LNCaP clone FGC (cell line): ENCODE measurements around the gene TNXB.
"Not testable (repeated sequence)": the region's sequence is repeated elsewhere in the genome, so short reads cannot be mapped to it uniquely, and the experiment has no call there.

Source experiments
- DNase-seq: peaks from one replicate; pipeline ENCODE4 v3.0.0-alpha.2; 2011; ENCODE audit warnings: low read depth
- H3K4me3 ChIP-seq: 2 replicates; pipeline ENCODE4 v1.5.1; 2011; ENCODE audit warnings: mild to moderate bottlenecking, low read depth, low read length, control low read depth
- TF ChIP-seq, protein P1 (sequence below): IDR thresholded peaks from 2 replicates; pipeline ENCODE4 v1.5.1; 2012; ENCODE audit warnings: mild to moderate bottlenecking; ENCODE audit not compliant: control insufficient read depth, insufficient read depth; ENCODE audit errors: extremely low read depth

TNXB gene

DNA sequence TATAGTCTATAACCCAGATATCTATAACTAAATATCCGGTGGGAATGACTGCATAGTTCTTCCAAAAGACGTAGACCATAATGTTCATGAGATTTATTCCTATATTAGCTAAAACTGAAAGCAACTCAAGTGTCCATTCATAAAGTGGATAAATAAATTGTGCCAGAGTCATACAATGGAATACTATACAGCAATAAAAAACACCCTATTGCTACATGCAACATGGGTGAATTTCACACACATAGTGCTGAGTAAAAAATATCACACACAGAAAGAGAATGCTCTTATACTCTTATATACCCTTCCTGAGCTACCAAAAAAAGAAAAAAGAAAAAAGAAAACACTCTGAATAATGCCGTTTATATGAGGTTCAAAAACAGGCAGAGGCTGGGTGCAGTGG is 6.9 kb downstream of the TNXB start:
- no peak for DNase-seq
- TF ChIP-seq, protein P1, sequence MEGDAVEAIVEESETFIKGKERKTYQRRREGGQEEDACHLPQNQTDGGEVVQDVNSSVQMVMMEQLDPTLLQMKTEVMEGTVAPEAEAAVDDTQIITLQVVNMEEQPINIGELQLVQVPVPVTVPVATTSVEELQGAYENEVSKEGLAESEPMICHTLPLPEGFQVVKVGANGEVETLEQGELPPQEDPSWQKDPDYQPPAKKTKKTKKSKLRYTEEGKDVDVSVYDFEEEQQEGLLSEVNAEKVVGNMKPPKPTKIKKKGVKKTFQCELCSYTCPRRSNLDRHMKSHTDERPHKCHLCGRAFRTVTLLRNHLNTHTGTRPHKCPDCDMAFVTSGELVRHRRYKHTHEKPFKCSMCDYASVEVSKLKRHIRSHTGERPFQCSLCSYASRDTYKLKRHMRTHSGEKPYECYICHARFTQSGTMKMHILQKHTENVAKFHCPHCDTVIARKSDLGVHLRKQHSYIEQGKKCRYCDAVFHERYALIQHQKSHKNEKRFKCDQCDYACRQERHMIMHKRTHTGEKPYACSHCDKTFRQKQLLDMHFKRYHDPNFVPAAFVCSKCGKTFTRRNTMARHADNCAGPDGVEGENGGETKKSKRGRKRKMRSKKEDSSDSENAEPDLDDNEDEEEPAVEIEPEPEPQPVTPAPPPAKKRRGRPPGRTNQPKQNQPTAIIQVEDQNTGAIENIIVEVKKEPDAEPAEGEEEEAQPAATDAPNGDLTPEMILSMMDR = no peak
- H3K4me3 ChIP-seq = no peak overlapping the region

DNA sequence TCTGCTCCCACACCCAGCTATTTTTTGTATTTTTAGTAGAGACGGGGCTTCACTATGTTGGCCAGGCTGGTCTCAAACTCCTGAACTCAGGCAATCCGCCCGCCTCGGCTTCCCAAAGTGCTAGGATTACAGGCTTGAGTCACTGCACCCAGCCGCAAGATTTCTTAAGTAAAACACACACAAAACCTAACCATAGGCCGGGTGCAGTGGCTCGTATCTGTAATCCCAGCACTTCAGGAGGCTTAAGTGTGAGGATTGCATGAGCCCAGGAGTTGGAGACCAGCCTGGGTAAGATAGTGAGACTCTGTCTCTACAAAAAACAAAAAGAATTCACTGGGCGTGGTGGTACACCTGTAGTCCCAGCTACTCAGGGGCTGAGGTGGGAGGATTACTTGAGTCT is 8.9 kb downstream of the TNXB start:
- not testable (repeated sequence) for DNase-seq, H3K4me3 ChIP-seq

DNA sequence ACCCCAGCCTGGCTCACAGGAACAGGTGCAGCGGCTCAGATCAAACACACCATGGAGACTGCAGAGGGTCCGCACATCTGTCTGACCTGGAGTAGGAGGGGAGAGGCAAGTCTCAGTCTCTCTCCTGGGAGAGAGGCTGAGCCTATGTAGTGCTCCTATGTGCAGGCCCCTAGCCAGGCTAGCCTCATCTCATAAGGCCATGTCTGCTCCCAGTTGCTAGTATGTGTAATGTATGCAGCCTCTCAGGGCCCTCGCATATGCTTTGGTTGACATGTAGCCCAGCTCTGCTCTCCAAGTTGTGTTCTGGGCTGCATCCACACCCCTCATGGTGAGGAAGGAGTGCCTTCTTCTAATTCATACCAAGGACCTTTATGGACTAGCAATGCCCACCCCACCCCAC is 11.8 kb downstream of the TNXB start:
- TF ChIP-seq, protein P1 = no peak
- DNase-seq = no peak
- H3K4me3 ChIP-seq = no peak overlapping the region

DNA sequence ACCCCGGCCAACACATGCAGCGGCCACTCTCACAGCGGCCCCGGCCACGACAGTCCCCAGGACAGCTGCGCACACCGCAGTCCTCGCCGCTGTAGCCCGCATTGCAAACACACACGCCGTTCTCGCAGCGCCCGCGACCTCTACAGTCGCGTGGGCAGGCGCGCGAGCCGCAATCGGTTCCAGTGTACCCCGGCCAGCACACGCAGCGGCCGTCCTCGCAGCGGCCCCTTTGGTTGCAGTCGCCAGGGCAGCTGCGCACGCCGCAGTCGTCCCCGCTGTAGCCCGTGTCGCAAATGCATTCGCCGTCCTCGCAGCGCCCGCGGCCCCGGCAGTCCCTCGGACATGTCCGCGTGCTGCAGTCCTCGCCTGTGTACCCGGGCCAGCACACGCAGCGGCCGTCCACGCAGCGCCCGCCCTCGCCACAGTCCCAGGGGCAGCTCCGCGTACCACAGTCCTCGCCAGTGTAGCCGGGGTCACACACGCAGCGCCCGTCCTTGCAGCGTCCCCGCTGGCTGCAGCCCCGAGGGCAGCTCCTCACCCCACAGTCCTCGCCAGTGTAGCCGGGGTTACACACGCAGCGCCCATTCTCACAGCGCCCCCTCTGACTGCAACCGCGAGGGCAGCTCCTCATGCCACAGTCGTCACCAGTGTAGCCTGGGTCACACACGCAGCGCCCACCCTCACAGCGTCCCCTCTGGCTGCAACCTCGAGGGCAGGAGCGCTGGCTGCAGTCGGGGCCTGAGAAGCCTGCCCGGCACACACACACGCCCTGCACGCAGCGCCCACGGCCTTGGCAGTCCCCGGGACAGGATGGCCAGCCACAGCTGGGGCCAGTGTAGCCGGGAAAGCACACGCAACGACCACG is 12.5 kb downstream of the TNXB start:
- TF ChIP-seq, protein P1 = 0 out of 2 replicates have a peak, but pooled peaks have one; percentile 13
- DNase-seq = no peak
- no peak overlapping the region for H3K4me3 ChIP-seq

DNA sequence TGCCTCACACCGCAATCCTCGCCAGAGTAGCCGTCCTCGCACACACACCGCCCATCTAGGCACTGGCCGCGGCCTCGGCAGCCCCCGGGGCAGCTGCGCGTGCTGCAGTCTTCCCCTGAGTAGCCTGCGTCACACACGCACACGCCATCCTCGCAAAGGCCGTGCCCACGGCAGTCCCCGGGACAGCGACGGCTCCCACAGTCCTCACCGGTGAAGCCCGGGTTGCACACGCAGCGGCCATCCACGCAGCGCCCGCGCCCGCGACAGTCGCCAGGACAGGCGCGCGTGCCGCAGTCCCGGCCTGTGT is 13.1 kb downstream of the TNXB start:
- no peak for DNase-seq
- H3K4me3 ChIP-seq = no peak overlapping the region
- TF ChIP-seq, protein P1 = no peak

DNA sequence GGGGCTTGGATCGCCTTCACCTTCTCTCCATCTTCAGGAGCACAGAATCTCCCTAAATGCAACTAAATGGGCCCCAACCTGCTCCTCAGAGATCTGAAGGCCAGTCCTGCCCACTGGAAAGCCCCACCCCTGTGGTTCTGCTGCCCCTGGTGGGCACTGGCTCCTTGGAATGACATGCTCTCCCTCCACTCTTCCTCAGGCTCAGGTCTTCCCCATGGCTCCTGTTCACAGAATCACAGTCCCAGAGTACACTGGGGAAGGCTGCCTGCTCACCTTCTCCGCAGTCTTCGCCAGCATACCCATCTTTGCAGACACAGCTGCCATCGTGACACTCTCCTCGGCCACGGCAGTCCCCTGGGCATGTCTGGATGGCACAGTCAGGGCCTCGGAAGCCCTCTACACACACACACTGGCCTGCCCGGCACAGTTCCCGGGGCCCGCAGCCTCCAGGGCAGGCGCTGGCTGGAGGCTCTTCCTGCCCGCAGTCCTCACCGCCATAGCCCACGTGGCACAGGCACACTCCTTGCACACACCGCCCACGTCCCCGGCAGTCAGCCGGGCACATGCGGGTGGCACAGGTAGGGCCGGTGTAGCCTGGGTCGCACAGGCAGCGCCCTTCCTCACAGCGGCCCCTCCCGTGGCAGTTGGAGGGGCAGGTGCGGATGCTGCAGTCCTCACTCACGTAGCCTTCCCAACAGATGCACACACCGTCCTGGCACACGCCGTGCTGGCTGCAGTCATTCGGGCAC is 13.6 kb downstream of the TNXB start:
- DNase-seq = no peak
- TF ChIP-seq, protein P1 = no peak
- H3K4me3 ChIP-seq = no peak overlapping the region

DNA sequence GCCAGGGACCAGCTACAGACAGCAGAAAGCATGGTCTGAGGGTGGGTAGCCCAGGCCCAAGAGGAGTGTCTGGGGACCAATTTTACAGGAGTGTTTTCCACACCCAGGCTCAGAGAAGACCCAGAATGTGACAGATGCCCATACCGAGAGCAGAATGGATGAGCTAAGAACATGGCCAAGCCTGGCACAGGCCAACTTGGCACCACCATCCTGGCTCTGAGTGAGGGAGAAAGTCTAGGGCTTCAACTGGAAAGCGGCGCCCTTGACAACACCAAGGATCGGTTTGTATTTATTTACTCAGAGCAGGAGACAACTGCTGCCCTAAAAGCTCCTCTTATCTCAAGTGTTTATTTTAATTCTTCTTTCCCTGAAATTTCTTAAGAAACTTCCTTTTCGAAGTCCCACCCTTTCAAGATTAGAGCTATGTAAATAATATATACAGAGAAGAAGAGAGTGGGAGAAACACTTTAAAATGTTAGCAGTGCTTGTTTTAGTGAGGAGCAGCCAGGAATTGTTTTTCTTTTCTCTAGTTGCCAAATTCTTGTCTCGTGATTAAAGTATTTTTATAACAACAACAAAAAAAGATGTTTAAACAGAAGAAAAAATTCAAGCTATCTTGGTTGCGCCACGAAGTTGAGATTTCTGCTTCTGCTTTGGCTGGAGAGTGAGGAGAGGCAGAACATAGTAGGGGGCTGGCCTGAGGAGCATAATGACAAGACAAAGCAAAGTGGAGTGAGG is 16.2 kb downstream of the TNXB start:
- TF ChIP-seq, protein P1 = no peak
- no peak overlapping the region for H3K4me3 ChIP-seq
- no peak for DNase-seq
